Retina (tissue), 1 donor: ENCODE data around the gene NOL11.
"Not testable (repeated sequence)": the region's sequence is repeated elsewhere in the genome, so short reads cannot be mapped to it uniquely, and the experiment has no call there.

ENCODE experiments used
- DNase-seq: peaks from one replicate; pipeline ENCODE4 v3.0.0-alpha.2; 2016

Gene NOL11

GRCh38 chr17:67711916-67712315, 5.8 kb upstream of the NOL11 start:
- no peak for DNase-seq

- DNase-seq = no peak
These were observed 5.4 kb upstream of the NOL11 start for GRCh38 chr17:67712375-67712774.

DNA sequence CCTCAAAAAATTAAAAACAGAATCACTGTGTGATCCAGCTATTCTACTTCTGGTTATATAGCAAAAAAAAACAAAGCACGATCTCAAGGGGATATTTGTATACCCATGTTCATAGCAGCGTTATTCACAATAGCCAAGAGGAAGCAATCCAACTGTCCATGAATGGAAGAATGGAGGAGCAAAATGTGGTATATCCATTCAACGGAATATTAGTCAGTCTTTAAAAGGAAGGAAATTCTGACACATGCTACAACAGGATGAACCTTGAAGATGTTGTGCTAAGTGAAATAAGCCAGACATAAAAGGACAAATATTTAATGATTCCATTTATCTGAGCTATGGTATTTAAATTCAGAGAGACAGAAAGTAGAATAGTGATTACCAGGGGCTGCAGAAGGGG, 4.6 kb upstream of the NOL11 start:
- DNase-seq = no peak

DNA sequence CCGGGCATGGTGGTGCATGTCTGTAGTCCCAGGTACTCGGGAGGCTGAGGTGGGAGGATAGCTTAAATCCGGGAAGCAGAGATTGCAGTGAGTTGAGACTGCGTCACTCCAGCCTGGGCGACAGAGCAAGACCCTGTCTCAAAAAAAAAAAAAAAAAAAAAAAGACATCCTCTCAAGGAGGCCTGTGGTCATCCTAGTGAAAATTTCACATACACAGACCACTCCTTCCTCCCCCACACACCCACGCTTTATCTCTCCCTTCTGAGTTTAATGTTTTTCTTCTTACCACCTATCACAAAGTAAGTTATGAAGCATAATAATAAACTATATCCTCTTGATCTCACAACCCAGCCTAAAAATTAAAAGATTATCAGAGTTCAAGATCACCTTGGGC, 1.3 kb upstream of the NOL11 start:
- no peak for DNase-seq

- no peak for DNase-seq
These were observed 528 bp upstream of the NOL11 start for GRCh38 chr17:67717192-67717623.

DNA sequence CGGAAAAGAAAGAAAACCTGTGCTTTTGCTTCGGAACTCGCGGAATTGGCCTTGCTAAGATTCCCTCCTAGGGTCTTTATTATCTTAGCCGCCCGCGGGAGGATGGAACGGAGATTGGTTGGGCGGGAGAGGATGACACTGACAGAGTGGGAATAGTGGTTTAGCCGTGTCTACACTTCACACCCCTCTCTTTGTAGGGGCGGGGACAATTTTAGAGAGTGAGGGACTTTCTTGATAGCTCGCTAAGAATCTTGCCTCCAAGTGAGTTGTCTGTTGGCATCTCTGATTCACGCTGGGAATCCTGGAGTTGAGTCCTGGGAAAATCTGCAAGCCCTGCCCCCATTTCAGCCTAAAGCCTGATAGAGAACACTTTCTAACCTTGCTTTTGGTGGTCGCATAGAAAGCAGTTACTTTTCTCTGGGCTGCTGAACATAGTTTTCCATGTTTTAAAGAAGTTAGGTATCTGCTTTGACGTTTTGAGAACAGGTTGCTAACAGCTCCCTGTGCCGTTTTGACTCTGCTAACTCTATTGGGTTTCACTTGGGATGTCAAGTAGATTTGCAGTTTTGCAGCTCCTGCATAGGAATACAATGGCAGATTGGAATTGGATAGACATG, 697 bp downstream of the NOL11 start:
- no peak for DNase-seq

- no peak for DNase-seq
These were observed 7.6 kb downstream of the NOL11 start for GRCh38 chr17:67725373-67725791.

GRCh38 chr17:67725807-67726206, 8.1 kb downstream of the NOL11 start:
- no peak for DNase-seq

- DNase-seq = not testable (repeated sequence)
These were observed 9.7 kb downstream of the NOL11 start for GRCh38 chr17:67727152-67728039.

DNA sequence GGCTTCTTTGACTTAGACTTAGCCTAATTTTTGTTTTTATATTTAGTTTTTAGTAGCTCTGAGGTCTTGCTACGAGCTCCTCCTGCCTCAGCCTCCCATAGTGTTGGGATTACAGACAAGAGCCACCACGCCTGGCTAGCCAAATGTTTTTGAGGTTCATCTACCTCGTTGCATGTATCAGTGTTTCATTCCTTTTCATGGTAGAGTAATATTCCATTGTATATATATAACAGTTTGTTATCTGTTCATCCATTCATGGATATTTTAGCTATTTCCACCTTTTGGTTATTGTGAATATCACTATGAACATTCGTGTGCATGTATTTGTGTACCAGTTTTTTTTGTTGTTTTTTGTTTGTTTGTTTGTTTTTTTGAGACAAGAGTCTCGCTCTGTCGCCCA, 12.2 kb downstream of the NOL11 start:
- DNase-seq = no peak

DNA sequence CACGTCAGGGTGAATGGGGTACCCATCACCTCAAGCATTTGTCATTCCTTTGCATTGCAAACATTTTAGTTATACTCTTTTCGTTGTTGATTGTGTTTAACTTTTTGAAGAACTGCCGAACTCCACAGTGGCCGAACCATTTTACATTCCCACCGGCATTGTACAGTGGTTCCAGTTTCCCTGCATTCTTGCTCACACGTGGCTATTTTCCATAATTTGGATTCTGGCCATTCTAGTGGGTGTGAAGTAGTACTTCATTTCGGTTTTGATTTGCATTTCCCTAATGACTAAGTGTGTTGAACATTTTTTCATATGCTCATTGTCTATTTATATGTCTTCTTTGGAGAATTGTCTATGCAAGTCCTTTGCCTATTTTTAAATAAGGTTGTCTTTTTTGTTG, 13.0 kb downstream of the NOL11 start:
- no peak for DNase-seq

GRCh38 chr17:67733449-67733848, 15.7 kb downstream of the NOL11 start:
- DNase-seq = no peak

DNA sequence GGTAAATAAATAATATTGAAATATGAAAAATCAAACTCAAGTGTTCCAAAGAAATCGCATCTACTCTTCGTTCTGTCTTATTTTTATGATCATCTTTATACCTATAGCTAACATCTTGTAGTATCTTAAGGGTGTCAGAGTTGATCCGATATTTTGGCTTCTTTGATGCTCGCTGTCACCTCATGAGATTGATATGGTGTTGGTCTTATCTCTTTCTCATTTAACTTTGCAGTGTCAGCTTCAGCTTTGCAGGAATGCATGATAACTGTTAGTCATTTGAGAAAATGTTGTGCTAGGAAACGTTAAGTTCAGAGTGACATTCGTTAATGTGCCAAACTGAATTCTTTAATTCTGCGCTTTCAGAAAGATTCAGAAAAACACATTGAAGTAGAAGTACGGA, 19.4 kb downstream of the NOL11 start:
- no peak for DNase-seq

- no peak for DNase-seq
These were observed 24.3 kb downstream of the NOL11 start for GRCh38 chr17:67742025-67742424.

DNA sequence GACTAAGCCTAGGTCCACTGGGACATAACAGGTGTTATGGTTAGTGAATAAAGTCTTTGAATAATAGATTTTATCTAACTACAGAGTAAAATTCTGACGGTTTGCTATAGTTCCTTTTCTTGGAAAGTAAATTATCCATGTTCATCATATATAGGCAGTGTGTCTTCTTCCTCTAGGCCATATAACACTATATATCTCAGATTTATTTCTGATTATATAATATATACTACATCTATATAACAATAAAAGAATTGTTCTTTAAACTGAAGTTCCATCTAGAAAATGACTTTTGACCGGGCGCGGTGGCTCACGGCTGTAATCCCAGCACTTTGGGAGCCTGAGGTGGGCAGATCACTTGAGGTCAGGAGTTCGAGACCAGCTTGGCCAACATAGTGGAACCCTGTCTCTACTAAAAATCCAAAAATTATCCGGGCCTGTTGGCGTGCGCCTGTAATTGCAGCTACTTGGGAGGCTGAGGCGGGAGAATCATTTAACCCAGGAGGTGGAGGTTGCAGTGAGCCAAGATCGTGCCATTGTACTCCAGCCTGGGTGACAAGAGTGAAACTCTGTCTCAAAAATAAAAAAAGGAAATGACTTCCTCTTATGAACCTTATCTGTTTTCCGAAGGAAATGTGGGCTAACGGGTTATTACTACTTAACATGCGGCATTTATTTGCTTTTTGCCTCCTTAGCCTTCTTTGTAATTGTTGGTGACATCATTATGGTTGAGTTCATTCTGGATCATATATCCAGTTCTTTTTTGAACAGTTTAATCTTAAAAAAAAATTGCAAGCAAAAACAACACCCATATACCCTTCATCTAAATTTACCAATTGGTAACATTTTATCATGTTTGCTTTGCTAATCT, 29.2 kb downstream of the NOL11 start:
- DNase-seq = no peak

DNA sequence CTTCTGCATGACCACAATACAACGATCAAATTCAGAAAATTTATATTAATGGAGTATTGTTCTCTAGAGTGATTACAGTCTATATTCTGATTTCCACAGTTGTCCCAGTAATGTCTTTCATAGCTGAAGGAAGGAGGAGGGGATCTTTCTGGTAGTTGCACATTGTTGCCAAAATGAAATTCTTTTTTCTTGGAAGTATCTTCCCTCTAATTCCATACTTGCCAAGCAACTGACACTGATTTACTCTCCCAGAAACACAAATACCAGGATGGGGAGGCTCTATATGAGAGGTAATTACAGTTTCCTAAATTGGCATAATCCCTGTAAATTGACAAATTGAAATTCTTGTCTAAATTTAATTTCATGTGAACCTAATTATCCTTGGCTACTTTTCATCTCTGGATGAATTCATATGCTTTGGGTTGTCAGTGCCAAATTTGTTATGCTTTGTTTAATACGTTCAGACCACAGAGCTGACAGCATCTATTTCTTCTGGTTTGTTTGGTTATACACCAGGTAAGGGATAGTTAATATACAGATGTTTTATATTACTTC, 30.0 kb downstream of the NOL11 start:
- no peak for DNase-seq

- DNase-seq = no peak
These were observed 32.3 kb downstream of the NOL11 start for GRCh38 chr17:67750067-67750466.

GRCh38 chr17:67751101-67752074, 33.7 kb downstream of the NOL11 start:
- no peak for DNase-seq

GRCh38 chr17:67752160-67752559, 34.4 kb downstream of the NOL11 start:
- DNase-seq = not testable (repeated sequence)

DNA sequence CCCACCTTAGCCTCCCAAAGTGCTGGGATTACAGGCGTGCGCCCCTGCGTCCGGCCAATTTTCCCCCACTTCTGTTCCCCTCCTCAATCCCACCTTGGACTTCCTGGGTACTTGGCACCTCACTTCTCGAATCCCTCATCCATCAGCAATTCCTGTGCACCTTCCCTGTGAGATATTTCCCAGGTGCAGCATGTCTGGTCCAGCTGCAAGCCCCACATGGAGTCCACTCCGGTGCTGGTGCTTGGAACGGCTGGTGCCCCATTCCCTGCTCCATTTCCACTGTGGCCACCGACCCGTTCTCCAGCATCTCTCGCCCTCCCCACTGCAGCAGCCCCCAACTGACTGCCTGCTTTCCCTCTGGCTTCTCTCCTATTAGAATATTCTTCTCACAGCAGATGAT, 35.3 kb downstream of the NOL11 start:
- no peak for DNase-seq

GRCh38 chr17:67754001-67754400, 36.3 kb downstream of the NOL11 start:
- DNase-seq = no peak

- not testable (repeated sequence) for DNase-seq
These were observed 37.0 kb downstream of the NOL11 start for GRCh38 chr17:67754686-67755085.
